ENCODE measurements around the gene AOPEP. TPM values are rescaled to one million over a fixed set of nuclear protein-coding genes. Genes with fewer than 3 reads are reported as not detected.

The AOPEP gene
- total RNA-seq, 1 experiment from 2014 or later = 79.5 TPM

DNA sequence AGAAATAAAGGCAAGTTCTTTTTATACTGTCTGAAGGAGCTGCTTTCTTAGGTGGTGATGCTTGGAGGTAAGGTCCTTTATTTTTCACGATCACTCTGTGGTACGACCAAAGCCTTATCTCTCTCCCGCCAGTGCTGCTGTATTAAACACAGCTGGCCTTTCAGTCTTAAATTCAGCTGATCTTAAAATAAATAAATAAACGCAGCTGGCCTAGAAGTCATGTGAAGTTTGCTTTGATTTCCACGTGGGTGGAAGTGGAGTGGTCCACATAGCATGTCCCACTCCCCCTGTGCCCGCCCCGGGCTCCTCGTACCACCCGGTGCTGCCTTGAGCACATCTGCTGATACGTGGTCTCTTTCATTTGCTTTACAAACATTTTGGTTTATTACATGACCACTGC lies 330.6 kb downstream of the AOPEP start:
- Histone ChIP-seq H3K36me3 (peaks cover 22% of the 10 kb centered on the region), H3K9me3 (replicated peaks) (no peaks in the 10 kb centered on the region), H3K4me1 (peaks cover 70% of the 10 kb centered on the region), H3K27ac (peak overlapping the region; percentile 97), H3K27me3 (no peaks in the 10 kb centered on the region), H3K4me3 (peak overlapping the region; percentile 46)
- DNase-seq = peak; percentile 66 to 75

DNA sequence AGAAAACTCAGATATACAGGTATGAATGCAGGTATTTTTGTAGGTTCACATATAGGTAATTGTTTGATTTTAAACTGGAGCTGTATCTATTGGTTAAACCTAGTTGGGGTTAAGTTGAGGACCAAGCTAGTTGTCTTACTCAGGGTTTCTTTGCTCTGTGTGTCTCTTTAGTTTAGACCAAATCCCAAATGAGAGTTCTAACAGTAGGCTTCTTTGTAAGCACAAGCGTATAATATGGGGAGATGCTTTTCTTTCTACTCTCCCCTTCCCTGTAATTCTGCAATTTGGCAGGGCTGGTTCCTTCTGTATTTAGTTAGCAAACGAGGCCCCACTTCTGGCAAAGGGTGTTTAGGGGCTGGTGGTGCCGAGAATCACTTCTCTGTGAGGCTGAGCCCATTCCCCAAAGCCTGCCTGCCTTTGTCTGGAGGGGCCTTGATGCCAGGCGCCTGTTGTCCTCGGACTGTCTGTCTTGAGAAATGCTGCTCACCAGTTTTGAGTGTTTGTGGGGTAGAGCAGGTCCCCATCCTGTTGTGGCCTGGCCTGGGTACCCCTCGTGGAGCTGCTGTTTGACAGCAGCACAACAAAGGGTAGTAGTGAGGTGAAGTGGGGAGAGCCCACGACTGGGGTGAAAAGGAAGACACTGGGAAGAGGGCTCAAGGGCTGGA lies 331.8 kb downstream of the AOPEP start:
- Histone ChIP-seq H3K36me3 (peaks cover 25% of the 10 kb centered on the region), H3K27me3 (no peaks in the 10 kb centered on the region), H3K9me3 (replicated peaks) (no peaks in the 10 kb centered on the region), H3K4me1 (peaks cover 79% of the 10 kb centered on the region), H3K4me3 (peak overlapping the region; percentile 46), H3K27ac (peak overlapping the region; percentile 97)
- peak in 1 of 2 experiments; percentile 22 for DNase-seq

DNA sequence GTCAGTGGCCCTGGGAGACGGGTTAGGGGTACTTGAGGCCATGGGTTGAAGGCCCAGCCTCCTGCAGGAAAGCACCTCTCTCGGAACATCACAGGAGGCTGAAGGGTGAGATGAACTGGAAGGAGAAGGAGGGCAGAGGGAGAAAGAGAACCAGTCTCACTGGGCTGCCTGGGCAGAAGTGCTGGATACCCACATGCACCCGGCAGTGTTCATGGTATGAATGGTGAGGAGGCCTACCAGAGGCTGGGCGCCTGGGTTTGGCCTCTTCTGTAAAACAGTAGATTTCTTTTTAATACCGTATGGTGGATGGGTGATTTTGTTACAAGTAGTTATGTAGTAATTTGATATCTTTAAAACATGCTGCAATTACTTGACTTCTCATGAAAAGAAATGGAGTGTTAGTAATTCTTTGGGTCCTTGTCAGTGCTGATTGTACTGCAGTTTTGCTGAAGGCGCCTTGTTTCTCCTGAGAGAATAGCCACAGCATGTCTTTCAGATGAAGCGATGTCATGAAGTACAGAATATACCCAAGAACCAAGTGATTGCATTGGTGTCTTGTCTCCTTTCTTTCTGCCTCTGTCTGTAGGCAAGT lies 332.4 kb downstream of the AOPEP start:
- peaks cover 25% of the 10 kb centered on the region for H3K36me3 ChIP-seq
- no peak overlapping the region for H3K4me3 ChIP-seq
- no peaks in the 10 kb centered on the region for H3K27me3 ChIP-seq
- no peaks in the 10 kb centered on the region for H3K9me3 ChIP-seq (replicated peaks)
- peaks cover 78% of the 10 kb centered on the region for H3K4me1 ChIP-seq
- no peak overlapping the region for H3K27ac ChIP-seq
- DNase-seq = peak in 1 of 2 experiments; percentile 23

DNA sequence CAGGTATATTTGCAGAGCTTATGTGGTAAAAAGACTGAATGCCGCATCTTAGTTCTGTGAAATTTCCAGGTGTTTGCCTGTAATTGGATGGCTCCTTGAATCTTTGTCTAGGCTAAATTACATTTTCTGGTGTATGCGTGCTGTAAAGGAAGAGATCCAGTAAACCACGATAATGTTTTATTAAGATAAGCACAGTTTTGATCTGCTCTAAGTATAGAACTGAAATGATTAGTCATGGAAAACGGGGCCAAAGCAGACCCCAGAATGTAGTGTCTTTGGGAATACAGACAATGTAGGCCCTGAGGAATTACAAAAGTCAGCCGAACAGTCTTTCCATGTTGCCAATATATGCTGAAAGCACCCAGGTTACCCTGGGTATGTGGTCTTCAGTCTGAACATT lies 333.7 kb downstream of the AOPEP start:
- H3K27me3 ChIP-seq = no peaks in the 10 kb centered on the region
- H3K9me3 ChIP-seq (replicated peaks) = no peaks in the 10 kb centered on the region
- no peak overlapping the region for H3K4me3 ChIP-seq
- DNase-seq = no peak
- H3K36me3 ChIP-seq = peaks cover 34% of the 10 kb centered on the region
- H3K4me1 ChIP-seq = peaks cover 65% of the 10 kb centered on the region
- no peak overlapping the region for H3K27ac ChIP-seq

DNA sequence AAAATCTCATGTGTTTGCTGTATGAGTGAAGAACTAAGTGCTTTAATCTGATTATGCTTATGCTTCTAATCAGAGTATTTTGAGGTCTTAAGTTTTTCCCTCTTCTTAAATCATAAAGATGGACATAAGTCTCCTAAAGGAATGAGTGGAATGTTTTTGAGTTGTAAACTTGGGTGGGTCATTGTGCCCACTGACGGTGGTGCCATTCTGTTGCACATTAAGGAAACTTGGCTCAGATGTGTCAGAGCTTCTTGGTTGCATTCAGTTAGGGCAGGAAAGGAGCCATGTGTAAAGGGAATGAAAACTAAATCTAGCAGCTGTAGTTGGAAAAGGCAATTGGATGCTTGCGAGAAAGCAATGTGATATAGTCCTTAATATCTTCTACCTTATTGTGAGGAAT lies 334.4 kb downstream of the AOPEP start:
- Histone ChIP-seq H3K4me3 (no peak overlapping the region), H3K27ac (no peak overlapping the region), H3K27me3 (no peaks in the 10 kb centered on the region), H3K36me3 (peaks cover 41% of the 10 kb centered on the region), H3K9me3 (replicated peaks) (no peaks in the 10 kb centered on the region), H3K4me1 (peaks cover 62% of the 10 kb centered on the region)
- DNase-seq = peak in 1 of 2 experiments; percentile 28

DNA sequence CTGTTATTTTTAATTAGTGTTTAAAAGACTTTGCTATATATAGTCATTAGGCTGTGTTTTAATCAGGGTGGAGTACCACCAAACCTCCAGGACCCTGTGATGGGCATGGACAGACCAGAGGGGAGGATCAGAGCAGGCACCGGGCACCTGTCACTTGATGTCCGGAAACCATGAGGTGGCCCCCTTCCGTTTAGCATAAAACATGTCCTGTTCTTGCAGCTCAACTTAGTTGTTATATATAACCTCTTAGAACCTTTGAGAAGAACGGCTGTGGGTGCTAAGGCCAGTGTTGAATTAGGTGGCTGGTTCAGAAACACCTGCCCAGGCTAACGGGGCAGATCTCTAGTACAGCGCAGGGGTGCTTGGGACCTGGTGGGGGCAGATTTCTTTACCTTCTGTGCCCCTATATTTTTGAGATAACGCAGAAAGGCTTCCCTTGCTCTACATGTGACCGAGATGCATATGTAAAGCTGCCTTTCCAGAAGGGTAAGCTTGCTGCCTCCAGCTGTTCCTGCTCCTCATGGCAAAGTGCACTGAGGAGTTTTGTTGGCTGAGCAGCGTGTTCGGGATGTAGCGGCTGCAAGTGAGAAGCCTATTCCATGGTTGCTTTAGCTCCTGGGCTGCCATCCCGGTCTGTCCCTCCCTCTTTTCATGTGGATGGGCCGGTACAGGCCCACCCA lies 335.6 kb downstream of the AOPEP start:
- Histone ChIP-seq H3K4me1 (peaks cover 57% of the 10 kb centered on the region), H3K36me3 (peaks cover 52% of the 10 kb centered on the region), H3K4me3 (no peak overlapping the region), H3K27me3 (no peaks in the 10 kb centered on the region), H3K9me3 (replicated peaks) (no peaks in the 10 kb centered on the region), H3K27ac (peak overlapping the region; percentile 87)
- DNase-seq = peak; percentile 91 to 96

DNA sequence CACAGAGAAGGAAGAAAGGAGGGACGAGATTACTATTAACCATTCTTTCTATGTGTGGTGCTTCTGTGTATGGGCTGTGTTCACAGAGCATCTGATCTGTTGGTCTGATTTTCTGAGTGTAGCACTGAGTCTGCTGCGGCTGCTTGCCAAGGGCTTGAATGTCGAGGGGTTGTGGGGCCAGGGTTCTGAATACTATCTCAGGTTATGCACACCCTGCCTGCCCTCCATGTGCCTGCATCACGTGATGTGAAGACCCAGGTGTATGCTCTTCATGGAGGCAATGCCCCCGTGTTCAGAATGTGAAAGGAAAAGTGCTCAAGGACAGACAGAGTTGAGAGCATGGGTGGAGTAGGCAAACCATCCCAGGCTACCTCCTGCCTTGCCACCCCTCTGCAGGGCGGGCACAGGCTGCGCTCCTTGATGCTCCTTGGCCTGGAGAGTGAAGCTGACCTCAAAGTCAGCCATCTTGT lies 336.1 kb downstream of the AOPEP start:
- H3K4me3 ChIP-seq = no peak overlapping the region
- H3K36me3 ChIP-seq = peaks cover 55% of the 10 kb centered on the region
- no peaks in the 10 kb centered on the region for H3K27me3 ChIP-seq
- H3K27ac ChIP-seq = peak overlapping the region; percentile 87
- peaks cover 53% of the 10 kb centered on the region for H3K4me1 ChIP-seq
- no peak for DNase-seq
- H3K9me3 ChIP-seq (replicated peaks) = no peaks in the 10 kb centered on the region

DNA sequence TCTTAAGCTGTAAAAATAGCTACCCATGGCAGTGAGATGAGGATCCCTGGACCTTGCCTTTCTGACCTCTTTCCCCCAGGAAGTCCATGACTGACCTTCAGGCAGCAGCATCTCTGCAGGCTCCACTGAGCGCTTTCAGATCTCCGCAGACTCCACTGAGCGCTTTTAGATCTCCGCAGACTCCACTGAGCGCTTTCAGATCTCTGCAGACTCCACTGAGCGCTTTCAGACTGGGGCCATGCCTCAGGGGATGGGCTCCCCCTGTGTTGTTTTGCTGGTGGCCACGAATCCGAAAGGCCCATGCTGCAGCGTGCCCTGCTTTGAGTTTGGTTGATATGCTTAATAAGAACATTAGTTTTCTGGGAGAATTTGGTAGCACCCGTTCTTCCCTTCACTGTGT lies 336.8 kb downstream of the AOPEP start:
- peaks cover 62% of the 10 kb centered on the region for H3K36me3 ChIP-seq
- H3K4me1 ChIP-seq = peaks cover 47% of the 10 kb centered on the region
- H3K9me3 ChIP-seq (replicated peaks) = no peaks in the 10 kb centered on the region

DNA sequence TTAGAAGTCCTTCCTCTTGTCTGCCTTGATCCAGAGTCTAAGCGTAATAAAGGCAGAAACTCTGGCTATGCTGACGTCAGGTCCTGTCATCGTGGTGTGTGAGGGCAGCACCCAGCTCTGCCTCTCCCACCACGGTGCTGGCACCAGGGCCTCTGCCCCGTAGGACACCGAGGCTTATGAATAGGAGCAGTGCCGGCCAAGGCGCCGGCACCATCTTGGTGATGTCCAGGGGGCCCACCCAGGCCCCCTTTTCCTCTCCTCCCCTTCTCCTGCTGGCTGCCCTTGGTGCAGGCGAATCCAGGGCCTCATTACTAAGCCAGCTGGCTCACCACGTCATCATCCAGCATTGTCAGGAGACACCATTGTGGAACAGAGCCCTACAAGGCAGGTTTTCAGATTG lies 338.7 kb downstream of the AOPEP start:
- Histone ChIP-seq H3K4me1 (peaks cover 32% of the 10 kb centered on the region), H3K27me3 (no peaks in the 10 kb centered on the region)
- DNase-seq = peak in 1 of 2 experiments; percentile 41

More for the DNA sequence above, 336.8 kb downstream of the AOPEP start:
- no peak for DNase-seq
- no peaks in the 10 kb centered on the region for H3K27me3 ChIP-seq
- no peak overlapping the region for H3K4me3 ChIP-seq
- no peak overlapping the region for H3K27ac ChIP-seq

DNA sequence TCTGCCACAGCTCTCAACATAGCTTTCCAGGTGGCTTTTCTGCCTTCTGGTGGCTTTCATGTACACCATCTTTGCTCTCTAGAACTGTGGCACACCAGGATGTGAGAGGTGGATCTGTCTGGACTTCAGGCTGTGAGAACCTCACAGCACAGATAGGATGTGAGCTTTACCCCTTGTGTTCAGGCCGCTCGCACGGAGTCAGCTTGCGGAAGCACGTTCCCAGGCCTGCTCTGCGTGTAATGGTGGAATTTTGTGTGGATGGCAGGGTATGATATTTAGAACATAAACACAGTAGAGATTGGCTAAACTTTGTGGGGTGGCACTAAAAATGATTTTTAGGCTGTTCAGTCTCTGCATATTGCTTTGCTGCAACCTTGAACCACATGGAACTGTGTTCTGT lies 340.6 kb downstream of the AOPEP start:
- H3K4me3 ChIP-seq = no peak overlapping the region
- no peaks in the 10 kb centered on the region for H3K27me3 ChIP-seq
- DNase-seq = no peak
- peaks cover 13% of the 10 kb centered on the region for H3K4me1 ChIP-seq
- peaks cover 84% of the 10 kb centered on the region for H3K36me3 ChIP-seq
- H3K9me3 ChIP-seq (replicated peaks) = no peaks in the 10 kb centered on the region
- H3K27ac ChIP-seq = no peak overlapping the region

More for the DNA sequence above, 338.7 kb downstream of the AOPEP start:
- Histone ChIP-seq H3K27ac (no peak overlapping the region), H3K9me3 (replicated peaks) (no peaks in the 10 kb centered on the region), H3K4me3 (no peak overlapping the region), H3K36me3 (peaks cover 79% of the 10 kb centered on the region)

DNA sequence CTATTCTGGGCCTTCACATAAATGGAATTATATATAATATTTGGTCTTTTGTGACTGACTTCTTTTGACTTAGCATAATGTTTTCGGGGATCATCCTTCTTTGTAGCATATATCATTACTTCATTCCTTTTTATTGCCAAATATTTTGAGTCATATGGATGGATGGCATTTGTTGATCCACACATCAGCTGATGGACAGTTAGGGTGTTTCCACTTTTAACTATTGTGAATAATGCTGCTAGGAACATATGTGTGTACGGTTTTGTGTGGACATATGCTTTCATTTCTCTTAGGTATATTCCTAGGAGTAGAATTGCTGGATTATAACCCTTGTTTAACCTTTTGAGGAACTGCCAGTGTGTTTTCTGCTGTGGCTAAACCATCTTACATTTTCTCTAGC lies 341.4 kb downstream of the AOPEP start:
- no peak overlapping the region for H3K27ac ChIP-seq
- no peak for DNase-seq
- peaks cover 5% of the 10 kb centered on the region for H3K4me1 ChIP-seq
- no peaks in the 10 kb centered on the region for H3K9me3 ChIP-seq (replicated peaks)
- no peaks in the 10 kb centered on the region for H3K27me3 ChIP-seq
- H3K36me3 ChIP-seq = peaks cover 86% of the 10 kb centered on the region
- no peak overlapping the region for H3K4me3 ChIP-seq

DNA sequence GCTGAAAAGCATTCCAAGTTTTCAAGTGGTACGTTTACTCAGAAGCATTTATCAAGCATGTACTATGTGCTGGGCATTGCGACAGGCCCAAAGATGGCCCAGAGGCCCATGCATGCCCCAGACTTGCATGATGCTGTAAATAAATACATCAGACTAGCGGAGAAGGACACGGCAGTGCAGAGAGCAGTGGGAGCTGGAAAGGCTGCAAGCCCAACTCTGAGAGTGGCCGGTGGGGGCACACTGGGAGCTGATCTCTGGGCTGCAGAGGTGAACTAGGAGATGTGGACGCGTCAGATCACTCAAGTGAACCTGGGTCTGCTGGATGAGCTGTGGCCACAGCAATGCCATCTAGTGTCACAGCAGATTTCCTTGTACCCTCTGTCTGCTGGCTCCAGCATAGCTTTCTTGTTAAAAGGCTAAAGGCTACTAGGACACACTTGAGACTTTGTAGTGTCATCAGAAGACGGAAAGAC lies 344.1 kb downstream of the AOPEP start:
- Histone ChIP-seq H3K4me3 (no peak overlapping the region), H3K27ac (no peak overlapping the region), H3K9me3 (replicated peaks) (no peaks in the 10 kb centered on the region), H3K4me1 (no peaks in the 10 kb centered on the region; the same call in 1 of the 2 replicates), H3K36me3 (peaks cover 84% of the 10 kb centered on the region), H3K27me3 (no peaks in the 10 kb centered on the region)
- DNase-seq = no peak

DNA sequence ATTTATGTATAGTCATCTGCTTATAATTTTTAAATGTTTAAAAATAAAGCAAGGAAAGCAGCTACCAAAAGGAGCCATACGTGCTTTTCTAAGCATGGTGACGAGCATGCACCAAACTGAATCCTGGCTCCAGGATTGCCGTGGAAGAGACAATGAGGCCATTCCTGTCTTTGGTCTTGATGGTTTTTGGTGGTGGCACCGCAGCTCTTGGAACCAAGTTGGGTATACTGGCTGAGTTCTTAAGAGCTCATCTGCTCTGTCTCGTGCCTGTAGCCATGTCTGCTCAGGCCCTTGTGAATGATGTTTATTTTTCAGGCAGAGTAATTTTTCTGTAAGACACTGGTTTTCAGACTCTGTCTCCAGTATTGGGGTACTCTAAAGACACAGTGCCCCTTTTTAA lies 345.0 kb downstream of the AOPEP start:
- Histone ChIP-seq H3K36me3 (peaks cover 84% of the 10 kb centered on the region), H3K27ac (no peak overlapping the region), H3K4me1 (no peaks in the 10 kb centered on the region; the same call in 1 of the 2 replicates)

DNA sequence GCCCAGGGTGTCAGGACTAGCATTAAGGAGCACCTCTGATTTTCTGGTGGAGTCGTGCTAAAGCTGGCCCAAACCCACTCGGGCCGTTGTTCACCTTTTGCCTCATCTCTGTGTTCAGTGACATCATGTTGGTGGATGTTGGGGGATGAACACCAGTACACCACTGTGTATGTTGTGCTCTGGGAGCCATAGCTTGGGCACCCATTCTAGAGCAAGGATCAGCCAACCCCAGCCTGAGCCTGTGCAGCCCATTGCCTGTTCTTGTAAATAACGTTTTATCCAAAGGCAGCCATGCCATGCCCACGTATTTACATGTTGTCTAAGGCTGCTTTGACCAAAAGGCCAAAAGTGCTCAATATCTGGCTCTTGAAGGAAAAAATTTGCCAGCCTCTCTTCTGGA lies 345.4 kb downstream of the AOPEP start:
- H3K9me3 ChIP-seq (replicated peaks) = no peaks in the 10 kb centered on the region
- no peaks in the 10 kb centered on the region for H3K27me3 ChIP-seq
- no peak overlapping the region for H3K4me3 ChIP-seq
- peaks cover 82% of the 10 kb centered on the region for H3K36me3 ChIP-seq
- no peak for DNase-seq
- no peak overlapping the region for H3K27ac ChIP-seq
- H3K4me1 ChIP-seq = no peaks in the 10 kb centered on the region; the same call in 1 of the 2 replicates

More for the DNA sequence above, 345.0 kb downstream of the AOPEP start:
- Histone ChIP-seq H3K27me3 (no peaks in the 10 kb centered on the region), H3K9me3 (replicated peaks) (no peaks in the 10 kb centered on the region), H3K4me3 (no peak overlapping the region)
- DNase-seq = no peak

DNA sequence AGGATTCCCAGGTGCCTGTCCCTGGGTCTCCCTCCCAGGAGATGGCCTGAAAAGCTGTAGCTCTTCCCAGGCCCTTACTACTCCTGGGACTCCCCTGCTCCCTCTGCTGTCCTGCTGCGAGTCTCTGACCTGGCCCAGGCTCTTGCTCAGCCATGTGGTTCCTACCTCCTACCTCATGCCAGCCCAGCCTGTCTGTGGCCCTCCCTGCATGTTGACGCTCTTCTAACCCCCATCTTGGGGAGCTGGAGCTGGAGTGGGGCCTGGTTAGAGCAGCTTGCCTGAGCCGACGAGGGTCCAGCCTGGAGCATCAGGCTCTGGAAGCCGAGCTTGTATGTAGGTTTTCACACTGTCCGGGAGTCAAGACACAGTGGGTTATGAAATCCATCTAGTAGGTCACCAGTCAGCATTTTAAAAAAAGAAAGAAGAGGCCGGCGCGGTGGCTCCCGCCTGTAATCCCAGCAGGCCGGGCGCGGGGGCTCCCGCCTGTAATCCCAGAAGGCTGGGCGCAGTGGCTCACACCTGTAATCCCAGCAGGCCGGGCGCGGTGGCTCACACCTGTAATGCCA lies 346.6 kb downstream of the AOPEP start:
- DNase-seq = no peak

More for the DNA sequence above, 346.6 kb downstream of the AOPEP start:
- H3K9me3 ChIP-seq (replicated peaks) = no peaks in the 10 kb centered on the region
- no peak overlapping the region for H3K27ac ChIP-seq
- H3K27me3 ChIP-seq = no peaks in the 10 kb centered on the region
- peaks cover 80% of the 10 kb centered on the region for H3K36me3 ChIP-seq
- no peak overlapping the region for H3K4me3 ChIP-seq
- peaks cover 2% of the 10 kb centered on the region for H3K4me1 ChIP-seq

Measured in SJCRH30 (cell line).